Measurements from ENCODE around the gene CEMIP2.
"Not testable (repeated sequence)": the region's sequence is repeated elsewhere in the genome, so short reads cannot be mapped to it uniquely, and the experiment has no call there.

CEMIP2 gene

GRCh38 chr9:71768388-71769174 is at the start of gene CEMIP2:
Gene CEMIP2, minus strand, starts transcription at chr9:71768513. Its CDS starts 18,140 bp downstream, at chr9:71750373.
- peak; percentile 88 for DNase-seq (ENCODE audit: low spot score)

DNA sequence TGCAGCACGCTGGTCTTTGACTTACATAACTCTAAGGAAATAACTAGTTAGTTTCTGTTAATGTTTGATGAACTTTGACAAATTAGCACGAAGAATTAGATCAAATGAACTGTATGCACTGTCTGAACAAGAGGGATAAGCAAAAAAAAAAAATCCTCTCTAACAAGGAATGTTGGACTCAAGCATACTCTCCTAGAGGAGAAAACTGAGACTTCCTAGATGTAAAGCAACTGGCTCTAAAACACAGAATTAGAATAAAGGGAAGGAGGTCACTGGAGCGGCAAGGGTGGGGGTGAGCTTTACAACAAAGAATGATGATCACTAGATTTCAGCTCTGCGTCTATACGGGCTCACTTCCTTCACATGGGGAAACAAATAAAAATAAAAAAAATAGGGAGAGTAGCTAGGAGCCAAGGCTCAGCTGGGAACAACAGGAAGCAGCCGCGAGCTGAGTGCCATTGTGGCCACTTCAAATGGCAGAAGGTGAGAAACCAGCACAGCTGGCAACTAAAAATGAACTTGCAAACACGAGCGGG is 48.7 kb upstream of the CEMIP2 start:
- no peak for DNase-seq (ENCODE audit: low spot score)

DNA sequence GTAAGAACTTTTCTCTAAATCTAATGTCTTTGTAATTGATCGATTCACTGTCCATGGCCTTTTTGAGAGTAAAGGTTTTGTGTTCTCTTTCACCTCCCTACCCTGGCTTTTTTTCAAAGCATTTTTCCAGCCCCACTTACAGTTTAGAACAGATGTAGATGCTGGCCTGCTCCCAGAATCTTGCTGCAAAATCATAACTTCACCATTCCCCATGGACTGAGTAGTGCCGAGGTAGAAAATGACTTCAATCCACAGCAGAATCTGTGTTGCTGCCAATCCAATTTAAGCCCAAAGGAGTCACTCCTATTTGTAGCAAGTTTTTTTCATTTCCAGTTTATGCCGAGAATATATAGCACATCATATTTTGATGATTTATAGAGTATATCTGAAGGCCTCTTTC is 46.5 kb upstream of the CEMIP2 start:
- no peak for DNase-seq (ENCODE audit: low spot score)

- no peak for DNase-seq (ENCODE audit: low spot score)
Measured at GRCh38 chr9:71814226-71814625, 45.9 kb upstream of the CEMIP2 start.

- DNase-seq (ENCODE audit: low spot score): no peak
Measured at GRCh38 chr9:71812385-71812784, 44.1 kb upstream of the CEMIP2 start.

- DNase-seq (ENCODE audit: low spot score): no peak
Measured at GRCh38 chr9:71808068-71808467, 39.8 kb upstream of the CEMIP2 start.

DNA sequence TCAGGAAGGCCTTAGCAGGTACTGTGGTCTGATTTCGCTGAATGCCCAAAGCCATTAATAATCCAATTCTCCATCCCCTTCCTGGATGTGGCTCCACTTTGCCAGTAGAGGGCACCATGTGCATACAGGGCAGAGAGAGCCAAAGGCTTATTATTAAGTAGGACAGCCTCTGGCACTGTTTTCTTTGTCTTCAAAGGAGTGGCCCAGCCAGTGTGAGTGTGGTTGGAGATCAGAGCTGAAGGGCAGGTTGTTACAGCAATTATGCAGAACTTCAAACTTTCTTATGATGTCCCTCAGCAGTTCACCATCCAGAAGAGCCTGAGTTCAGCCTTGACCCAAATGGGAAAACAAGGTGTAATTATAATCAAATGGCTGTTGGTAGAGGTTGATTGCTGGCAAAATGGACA is 38.6 kb upstream of the CEMIP2 start:
- peak; percentile 78 for DNase-seq (ENCODE audit: low spot score)

DNA sequence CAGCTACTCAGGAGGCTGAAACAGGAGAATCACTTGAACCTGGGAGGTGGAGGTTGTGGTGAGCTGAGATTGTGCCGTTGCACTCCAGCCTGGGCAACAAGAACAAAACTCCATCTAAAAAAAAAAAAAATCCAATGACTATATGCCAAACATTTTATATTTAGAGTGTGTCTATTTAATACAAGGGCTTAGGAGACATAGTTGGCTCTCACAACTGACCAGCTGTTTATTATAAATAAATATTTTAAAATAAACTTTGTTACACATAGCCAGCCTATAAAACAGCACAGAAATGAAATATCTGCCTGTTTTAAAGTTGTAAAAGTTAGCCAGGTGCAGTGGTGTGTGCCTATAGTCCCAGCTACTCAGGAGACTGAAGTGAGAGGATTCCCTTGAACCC is 36.8 kb upstream of the CEMIP2 start:
- DNase-seq (ENCODE audit: low spot score): not testable (repeated sequence)

GRCh38 chr9:71801826-71802225 is 33.5 kb upstream of the CEMIP2 start:
- DNase-seq (ENCODE audit: low spot score): no peak

DNA sequence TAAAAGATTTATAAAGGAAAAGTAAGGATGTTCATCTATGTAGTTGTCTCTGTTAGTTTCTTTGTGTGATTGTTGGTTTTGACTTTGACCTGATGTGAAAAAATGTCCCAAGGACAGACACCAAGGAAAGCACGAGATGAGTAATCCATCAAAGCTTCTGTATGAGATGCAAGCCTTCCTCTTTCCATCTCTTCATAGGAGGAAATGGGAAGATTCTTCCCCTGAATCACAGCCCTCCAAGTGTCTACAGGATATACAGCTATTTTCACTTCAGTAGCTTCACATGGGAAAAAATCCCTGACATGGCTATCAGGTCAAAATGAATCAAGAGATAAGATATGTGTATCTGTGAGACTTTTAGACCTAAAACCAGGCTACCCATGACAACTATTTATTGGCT is 29.0 kb upstream of the CEMIP2 start:
- DNase-seq (ENCODE audit: low spot score): no peak

DNA sequence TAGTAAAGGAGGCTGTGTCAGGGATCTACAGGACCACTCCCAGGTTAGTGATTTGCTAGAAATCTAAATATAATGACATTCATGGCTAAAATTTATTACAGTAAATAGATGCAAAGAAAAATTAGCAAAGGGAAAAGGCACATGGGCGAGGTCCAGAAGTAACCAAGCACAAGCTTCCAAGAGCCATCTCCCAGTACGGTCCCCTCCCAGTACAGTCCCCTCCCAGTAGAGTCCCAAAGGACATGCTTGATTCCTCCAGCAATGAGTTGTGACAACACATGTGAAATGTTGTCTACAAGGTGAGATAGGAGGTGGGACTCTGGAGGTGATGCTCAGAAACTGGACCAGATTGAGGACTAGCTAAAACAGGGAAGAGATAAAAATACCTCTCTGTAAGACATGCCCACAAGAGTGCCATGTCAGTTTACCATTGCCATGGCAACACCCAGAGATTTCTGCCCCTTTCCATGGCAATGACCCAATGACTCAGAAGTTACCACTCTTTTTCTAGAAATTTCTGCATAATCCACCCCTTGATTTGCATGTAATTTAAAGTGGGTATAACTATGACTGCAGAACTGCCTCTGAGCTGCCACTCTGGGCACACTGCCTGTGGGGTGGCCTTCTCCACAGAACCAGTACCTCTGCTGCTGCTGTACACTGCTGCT is 27.9 kb upstream of the CEMIP2 start:
- DNase-seq (ENCODE audit: low spot score): peak; percentile 64

- peak; percentile 67 for DNase-seq (ENCODE audit: low spot score)
Measured at GRCh38 chr9:71795097-71795813, 26.9 kb upstream of the CEMIP2 start.

GRCh38 chr9:71793386-71794105 is 25.2 kb upstream of the CEMIP2 start:
- DNase-seq (ENCODE audit: low spot score): no peak

DNA sequence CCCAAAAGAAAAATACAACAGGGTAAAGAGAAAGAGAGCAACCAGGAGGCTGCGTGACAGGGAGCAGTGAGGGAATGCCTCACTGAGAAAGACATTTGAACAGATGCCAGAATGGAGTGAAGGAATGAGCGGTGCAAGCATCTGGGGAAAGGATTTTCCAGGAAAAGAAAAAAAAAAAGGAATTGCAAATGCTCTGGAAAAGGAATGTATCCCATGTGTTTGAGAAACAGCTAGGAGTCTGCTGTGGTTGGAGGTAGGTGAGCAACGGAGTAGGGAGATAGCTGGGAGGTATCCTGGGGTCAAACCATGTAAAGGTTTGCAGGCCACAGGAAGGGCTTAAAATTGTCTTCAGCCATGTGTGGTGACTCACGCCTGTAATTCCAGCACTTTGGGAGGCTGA is 23.6 kb upstream of the CEMIP2 start:
- DNase-seq (ENCODE audit: low spot score): no peak

GRCh38 chr9:71790296-71790695 is 22.0 kb upstream of the CEMIP2 start:
- no peak for DNase-seq (ENCODE audit: low spot score)

DNA sequence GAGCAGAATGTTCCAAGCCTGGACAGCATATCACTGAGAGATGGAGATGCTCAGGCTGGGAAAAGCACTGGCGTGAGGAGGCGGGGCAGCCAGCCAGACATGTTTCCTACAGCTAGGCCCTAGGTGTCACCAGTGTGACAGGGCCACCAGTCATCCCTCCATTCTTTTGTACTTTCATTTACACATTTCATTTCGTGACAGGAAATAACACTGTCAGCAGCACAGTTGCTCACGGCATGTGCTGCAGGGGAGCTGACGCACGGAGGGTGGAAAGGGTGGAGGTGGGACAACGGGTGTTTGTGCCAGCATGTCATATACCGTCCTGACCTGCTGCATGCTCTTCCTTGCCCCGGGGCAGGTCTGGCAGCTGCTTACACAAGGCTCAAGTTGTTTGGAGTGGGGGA is 14.8 kb upstream of the CEMIP2 start:
- peak; percentile 87 for DNase-seq (ENCODE audit: low spot score)

DNA sequence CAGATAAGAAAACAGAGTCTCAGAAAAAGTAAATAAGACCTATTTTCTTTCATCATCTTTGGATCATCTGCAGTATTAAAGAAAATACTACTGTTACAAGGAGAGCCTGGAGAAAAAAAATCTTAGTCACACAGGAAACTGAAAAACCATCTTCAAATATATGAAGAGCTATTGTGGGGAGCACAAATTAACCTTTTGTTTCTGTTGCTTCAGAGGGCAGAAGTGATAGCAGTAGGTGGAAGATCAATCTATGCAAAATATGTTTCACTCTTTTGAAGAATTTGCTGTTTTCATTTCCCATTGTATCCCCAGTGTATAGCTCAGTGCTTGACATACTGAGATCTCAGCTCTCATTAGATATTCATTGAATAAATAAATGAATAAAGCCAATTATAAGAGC is 13.1 kb upstream of the CEMIP2 start:
- DNase-seq (ENCODE audit: low spot score): peak; percentile 54

DNA sequence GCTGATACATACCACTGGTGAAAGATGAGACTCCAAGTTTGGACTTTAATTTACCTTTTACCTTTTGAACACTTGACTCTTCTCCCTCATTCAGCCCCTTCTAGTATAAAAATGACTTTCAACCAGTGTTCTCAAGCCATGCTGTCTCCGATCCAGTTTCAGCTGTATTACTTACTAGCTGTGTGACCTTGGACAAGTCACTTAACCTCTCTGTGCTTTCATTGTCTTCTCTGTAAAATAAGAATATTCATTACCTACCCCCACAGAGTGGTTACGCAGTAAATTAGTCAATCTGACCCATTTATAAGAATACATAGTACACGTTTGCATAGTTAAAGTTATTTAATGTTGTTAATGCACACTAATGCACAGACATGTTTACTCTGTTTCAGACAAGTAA is 12.6 kb upstream of the CEMIP2 start:
- no peak for DNase-seq (ENCODE audit: low spot score)

DNA sequence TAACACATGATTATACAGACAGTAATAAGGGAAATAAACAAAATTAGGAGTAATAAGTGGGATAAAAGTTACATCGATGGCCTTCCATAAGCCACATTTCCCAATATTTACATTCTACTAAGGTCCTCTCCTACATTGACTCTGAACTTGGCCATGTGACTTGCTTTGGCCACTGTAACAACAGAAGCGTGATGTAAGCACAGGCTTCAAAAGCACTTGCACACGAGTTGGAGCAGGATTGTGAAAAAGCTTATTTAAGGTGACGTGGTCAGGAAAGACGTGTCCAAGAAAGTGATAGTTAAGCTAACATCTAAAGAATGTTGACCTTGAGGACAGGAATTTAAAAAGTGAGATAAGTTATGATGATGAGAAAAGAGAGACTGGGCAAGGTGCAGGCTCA is 9.8 kb upstream of the CEMIP2 start:
- DNase-seq (ENCODE audit: low spot score): no peak

DNA sequence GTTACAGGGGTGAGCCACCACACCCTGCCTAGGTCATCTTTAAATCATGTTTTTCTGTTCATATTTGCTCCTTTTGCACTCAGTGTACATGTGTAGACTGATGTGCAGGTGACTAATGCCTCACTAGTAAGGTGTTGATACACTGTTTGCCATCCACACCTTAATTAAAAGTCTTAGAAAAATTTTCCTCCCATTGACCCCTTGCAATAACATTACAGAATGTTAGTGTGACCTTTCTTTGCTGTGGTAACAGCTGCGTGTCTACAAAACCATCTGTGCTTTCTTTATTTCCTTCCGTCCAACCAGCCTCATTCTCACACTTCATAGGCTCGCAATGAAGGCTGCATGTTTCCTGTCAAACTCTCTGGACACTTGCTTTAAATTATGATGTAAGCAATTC is 6.6 kb upstream of the CEMIP2 start:
- no peak for DNase-seq (ENCODE audit: low spot score)

- DNase-seq (ENCODE audit: low spot score): no peak
Measured at GRCh38 chr9:71772726-71773125, 4.4 kb upstream of the CEMIP2 start.

DNA sequence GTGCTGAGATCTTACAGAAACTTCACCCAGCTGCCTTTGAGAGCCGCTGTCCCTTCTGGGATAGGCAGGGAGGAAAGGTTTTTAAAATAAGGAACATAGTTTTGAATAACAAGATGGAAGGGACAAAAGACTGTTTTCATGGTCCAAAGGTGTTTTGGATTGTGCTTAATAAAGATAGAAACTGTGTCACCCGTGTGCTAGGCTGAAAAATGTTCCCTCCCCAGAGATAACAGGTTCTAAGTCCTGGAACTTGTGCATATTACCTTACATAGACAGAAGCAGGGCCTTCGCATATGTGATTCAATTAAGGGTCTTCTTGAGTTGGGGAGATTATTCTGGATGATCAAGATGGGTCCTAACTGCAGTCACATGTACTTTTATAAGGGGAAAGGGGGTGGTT is 1.9 kb upstream of the CEMIP2 start:
- DNase-seq (ENCODE audit: low spot score): no peak

Measured in CD4-positive, alpha-beta T cell treated with Interleukin-2 at 100 ng/mL for 4 hours (primary cell).